Right renal pelvis (tissue), 4 donors: Measurements from ENCODE around the gene SNX17. TPM values are rescaled to one million over a fixed set of nuclear protein-coding genes. Genes with fewer than 3 reads are reported as not detected.
"Not testable (repeated sequence)": the region's sequence is repeated elsewhere in the genome, so short reads cannot be mapped to it uniquely, and the experiment has no call there.

Experiments
- DNase-seq, 4 donors: peaks; one replicate each; pipeline ENCODE4 v3.0.0-alpha.2; 2013; ENCODE audit warnings: low read depth in 4 of 4, low spot score in 3 of 4, missing footprints in 1 of 4
- polyA plus RNA-seq, 4 donors: library from polyadenylated mRNA; unstranded; fragments of 120-200 nt; gene quantifications; one replicate each; pipeline ENCODE4 v1.2.1, GENCODE V29; 2013; ENCODE audit not compliant: insufficient read length in 4 of 4

SNX17 gene
- polyA plus RNA-seq, 4 donors, result 102 to 128 (median 108) TPM

DNA sequence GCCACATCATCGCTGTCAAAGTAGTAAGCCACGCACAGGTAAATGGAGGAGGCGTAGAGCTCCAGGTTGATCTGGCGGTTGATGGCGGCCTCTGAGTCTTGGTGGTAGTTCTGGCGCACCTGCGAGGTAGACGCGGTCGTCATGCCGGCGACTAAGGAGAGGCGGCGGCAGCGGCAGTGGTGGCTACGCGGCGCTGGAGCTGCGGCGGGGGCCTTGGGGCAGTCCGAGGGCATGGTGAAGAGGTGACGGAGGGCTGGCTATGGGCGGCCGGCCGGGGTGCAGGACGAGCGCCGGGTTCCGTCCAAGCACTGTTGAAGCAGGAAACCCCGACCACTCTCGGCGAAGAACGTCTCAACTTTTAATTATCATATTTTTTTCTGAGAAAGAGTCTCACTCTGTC lies 22.8 kb downstream of the SNX17 start:
- DNase-seq, result no peak

DNA sequence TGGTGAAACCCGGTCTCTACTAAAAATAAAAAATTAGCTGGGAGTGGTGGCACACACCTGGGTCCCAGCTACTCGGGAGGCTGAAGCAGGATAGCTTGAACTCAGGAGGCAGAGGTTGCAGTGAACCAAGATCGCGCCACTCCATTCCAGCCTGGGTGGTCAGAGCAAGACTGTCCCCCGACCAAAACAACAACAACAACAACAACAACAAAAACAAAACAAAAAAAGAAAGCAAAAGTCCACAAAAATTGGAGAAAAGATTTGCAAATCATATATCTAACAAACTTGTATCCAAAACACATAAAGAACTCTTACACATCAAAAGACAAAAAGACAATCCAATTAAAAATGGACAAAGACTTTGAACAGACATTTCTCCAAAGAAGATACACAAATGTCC lies 28.5 kb downstream of the SNX17 start:
- DNase-seq, result no peak

DNA sequence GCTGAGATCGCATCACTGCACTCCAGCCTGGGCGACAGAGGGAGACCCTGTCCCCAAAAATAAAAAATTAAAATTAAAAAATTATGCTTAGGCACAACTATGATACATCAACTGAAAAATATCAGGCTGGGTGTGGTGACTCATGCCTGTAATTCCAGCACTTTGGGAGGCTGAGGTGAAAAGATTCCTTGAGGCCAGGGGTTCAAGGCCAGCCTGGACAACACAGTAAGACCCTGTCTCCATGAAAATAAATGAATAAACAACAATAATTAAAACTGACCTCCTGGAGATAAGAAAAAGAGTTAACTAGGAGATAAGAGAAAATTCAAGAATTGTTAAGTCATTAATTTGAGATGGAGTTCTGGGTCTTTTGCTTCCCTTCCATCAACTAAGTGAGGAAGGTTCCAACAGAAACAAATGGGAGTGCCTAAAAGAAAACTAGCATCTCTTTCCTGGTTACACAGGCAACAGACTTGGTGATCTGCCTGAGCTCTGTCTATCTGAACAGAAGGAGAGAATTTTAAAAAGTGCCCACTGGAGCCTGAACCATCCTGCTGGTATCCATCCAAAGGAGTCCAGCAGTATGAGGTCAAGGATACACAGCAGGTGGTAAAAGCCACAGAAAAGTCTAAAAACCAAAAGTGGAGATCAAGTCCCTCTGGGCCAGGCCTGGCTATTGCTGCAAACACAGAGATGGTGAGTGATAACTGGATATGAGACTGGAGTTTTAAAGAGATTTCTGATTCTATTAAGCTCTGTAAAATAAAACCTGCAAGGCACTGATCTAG lies 30.1 kb downstream of the SNX17 start:
- no peak for DNase-seq

DNA sequence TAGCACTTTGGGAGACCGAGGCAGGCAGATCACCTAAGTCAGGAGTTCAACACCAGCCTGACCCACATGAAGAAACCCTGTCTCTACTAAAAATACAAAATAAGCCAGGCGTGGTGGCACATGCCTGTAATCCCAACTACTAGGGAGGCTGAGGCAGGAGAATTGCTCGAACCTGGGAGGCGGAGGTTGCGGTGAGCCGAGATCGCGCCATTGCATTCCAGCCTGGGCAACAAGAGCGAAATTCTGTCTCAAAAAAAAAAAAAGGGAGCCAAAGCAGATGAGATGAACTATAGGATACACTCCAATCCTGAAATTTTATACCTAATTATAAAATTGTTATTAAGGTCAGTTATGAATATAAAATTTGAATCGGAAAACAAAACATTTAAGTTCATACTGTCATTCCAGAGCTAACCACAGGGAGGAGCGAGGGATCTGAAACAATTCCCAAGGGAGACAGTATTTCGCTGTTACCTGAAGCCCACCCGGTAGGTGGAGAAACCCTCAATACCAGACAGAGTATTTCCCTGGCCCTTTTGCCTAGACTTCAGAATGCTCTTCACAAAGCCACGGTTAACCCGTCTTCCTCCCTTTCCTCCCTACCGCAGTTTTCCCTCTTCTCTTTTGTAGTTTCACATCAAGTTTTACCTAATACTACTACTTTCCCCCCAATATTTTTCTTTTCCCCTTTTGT lies 37.5 kb downstream of the SNX17 start:
- peak in 2 of 4 donors; percentile 36 to 40 for DNase-seq

DNA sequence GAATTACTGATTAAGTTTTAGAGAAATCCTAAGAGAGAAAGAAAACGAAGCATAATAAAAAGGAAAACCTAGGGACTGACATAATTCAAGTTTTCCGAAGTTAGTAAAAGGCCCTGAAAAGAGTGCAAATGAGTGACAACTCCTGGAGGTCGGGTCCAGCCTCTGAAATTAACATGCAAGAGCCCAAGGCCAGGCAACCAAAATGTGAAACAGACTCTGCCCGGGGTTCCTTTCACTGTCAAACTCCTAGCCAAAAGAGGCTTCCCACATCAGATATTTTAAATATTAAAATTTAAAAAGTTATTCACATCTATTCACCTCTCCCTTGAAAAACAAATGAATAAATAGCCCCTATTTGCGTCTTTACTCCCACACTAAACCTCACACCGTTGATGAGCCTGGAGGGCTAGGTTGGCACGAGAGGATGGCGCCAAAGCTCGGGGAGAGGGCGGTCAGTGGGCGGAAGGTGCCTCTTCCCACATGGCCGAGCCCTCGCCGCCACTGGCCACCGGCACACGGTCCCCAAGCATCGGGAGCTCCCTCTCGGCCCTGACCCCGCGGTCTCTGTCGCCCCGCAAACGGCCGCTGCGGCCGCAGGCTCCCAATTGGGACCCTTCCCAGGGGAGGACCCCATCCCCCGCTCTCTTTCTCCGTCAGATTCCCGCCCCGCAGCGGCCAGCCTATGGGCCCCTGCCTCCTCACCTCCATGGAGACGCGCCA lies 38.3 kb downstream of the SNX17 start:
- no peak for DNase-seq

DNA sequence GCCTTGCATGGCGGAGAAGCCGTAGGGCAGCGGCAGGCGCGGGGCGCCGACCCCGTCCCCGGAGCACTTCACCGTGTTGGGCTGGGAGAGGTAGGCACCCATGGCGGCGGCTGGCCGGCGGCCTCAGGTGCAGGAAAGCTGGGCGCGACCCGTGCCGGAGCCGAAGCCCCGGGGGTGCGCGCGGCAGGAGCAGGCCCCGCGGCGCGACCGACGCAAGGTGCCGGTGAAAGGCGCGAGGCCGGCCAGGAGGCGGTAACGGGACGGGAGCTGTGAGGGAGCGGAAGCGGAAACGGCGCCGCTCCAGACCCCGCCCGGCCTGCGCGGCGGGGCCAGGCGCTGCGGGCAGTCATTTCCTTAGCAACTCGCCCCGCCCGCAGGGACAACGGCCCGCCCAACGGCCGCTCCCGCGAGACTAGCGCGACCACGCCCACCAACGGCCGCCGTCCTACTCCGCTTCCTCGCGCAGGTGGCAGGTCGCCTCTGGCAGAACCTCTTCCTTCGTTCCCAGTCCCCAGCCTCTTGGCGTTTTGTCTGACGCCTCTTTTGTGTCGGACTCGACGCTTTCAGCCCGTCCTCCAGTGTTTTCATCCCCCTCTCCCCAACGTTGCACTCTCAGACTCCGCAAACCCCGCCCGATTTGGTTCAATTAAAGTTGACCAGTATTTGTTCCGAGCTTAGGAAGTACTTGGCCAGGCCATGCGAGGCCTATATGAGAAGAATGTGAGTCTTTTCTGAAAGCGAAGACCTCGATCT lies 39.1 kb downstream of the SNX17 start, which contains the start of gene PPM1G:
Gene PPM1G, minus strand, starts transcription at position 271 of the 753 bp plus-strand sequence. Its CDS starts 169 bp downstream, at position 102.
- DNase-seq, result peak; percentile 85 to 91 (median 88)

DNA sequence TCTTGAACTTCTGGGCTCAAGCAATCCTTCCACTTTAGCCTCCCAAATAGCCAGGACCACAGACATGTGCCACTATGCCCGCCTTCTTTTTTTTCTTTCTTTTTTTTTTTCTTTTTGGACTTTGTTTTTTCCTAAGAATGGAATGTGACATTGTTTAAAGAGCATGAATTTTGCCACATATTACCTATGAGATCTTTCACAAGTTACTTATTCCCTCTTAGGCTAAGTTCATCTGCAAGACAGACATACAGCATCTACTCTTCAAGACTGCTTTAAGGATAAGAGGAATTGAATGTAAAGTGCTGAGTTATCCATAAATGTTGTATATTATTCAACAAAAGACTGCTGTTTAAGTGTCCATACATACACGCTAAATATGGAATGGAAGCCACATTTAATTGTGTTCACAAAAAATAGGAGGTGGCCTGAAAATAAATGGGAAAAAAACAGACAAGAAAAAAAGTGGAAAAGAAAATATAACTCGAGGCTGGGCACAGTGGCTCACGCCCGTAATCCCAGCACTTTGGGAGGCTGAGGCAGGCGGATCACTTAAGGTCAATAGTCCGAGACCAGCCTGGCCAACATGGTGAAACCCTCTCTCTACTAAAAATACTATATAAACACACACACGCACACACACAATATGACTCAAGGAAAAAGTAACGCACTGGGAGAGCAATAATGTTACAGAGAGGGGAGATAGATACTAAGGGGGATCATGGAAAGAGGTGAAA lies 42.2 kb downstream of the SNX17 start:
- DNase-seq, result no peak

DNA sequence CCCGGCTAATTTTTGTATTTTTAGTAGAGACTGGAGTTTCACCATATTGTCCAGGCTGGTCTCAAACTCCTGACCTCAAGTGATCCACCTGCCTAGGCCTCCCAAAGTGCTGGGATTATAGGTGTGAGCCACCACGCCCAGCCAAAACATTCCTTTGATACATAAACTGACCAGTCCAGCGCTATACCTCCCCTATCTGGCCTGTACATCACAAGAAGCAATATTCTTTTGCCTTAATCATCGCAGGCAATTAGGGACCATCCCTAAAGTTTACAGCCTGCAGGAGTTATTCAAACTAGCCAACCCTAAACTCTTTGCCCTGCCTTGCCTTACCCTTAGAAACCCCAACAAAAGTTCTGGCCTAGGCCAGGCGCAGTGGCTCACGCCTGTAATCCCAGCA lies 45.7 kb downstream of the SNX17 start:
- no peak for DNase-seq

DNA sequence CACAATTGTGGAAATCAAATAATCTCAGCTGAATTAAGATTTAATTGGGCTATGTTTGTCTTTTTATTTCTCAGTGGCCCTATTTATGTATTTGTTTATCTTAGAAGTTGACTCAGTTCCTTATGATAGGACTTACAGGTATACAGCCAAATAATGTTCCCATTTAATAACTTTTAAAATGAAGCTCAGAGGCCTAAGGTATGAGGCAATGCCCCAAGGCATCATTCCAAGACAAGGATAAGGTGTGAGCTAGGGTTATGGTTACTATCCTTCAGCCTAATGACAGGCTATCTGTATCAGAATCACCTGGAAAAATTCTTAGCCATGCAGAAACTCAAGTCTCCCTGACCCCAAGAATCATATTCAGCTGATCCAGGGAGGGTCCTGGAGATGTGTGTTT lies 50.6 kb downstream of the SNX17 start:
- no peak for DNase-seq

DNA sequence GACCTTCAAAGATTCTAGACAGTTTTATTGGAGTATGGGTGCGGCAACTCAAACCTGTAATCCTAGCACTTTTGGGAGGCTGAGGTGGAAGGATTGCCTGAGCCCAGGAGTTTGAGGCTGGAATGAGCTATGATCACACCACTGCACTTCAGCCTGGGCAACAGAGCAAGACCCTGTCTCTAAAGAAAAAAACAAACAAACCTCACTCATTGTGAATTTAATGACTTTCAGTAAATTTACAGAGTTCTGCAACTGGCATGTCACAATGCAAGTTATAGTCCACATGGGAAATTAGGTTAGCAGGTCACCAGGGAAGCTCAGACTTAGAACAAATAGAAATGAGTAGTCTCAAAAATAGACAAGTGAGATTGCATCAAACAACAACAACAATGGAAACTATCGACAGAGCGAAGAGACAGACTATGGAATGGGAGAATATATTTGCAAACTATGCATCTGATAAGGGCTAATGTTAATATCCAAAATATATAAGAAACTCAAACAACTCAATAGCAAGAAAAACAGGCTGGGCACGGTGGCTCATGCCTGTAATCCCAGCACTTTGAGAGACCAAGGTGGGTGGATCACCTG lies 51.3 kb downstream of the SNX17 start:
- DNase-seq, result no peak

DNA sequence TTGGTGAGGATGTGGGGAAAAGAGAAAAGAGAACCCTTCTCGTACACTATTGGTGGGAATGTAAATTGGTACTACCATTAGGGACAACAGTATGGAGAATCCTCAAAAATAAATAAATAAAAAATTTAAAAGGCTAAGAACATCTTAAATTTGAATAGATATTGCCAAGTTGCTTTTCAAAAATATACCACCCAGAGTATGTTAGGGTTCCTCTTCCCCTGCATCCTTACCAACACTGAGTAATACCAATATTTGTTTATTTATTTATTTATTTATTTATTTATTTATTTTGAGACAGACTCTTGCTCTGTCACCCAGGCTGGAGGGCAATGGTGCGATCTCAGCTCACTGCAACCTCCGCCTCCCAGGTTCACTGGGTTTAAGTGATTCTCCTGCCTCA lies 52.5 kb downstream of the SNX17 start:
- DNase-seq, result no peak

DNA sequence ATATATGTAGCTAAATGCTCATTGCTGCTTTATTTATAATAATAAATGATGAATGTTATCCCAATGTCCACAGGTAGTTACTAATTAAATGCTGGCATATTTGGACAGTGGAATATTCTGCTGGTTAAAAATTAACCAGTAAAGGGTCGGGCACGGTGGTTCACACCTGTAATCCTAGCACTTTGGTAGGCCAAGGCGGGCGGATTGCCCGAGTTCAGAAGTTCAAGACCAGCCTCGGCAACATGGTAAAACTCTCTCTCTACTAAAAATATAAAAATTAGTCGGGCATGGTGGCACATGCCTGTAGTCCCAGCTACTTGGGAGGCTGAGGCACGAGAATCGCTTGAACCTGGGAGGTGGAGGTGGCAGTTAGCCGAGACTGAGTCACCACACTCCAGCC lies 54.6 kb downstream of the SNX17 start:
- DNase-seq, result not testable (repeated sequence)

Other genes starting within 250 kb of the SNX17 start
- gene ABHD1, start 246.8 kb upstream of the SNX17 start, polyA plus RNA-seq, result 1 to 10 TPM; 1.2 to 2.1 (median 1.3) TPM
- gene PREB, start 236.0 kb upstream of the SNX17 start, polyA plus RNA-seq, result 10 to 100 TPM; 46.4 to 56.9 (median 51.4) TPM
- under 1 TPM in 1 of 4 donors, not detected in 3; 0.04 TPM for gene PRR30, start 231.2 kb upstream of the SNX17 start, polyA plus RNA-seq
- gene TCF23, start 221.6 kb upstream of the SNX17 start, polyA plus RNA-seq, result under 1 TPM; 0.46 to 0.79 (median 0.59) TPM
- 100 to 1,000 TPM; 157 to 190 (median 171) TPM for gene ATRAID, start 158.6 kb upstream of the SNX17 start, polyA plus RNA-seq
- 10 to 100 TPM; 31.5 to 39.6 (median 37.7) TPM for gene SLC5A6, start 158.3 kb upstream of the SNX17 start, polyA plus RNA-seq
- gene CAD, start 153.2 kb upstream of the SNX17 start, polyA plus RNA-seq, result 10 to 100 TPM; 36.0 to 47.7 (median 42.1) TPM
- 1 to 10 TPM; 5.1 to 7.8 (median 7.6) TPM for gene SLC30A3, start 107.6 kb upstream of the SNX17 start, polyA plus RNA-seq
- 1 to 10 TPM in 2 of 4 donors, under 1 TPM in 2; 0.55 to 1.1 (median 0.88) TPM for gene DNAJC5G, start 95.2 kb upstream of the SNX17 start, polyA plus RNA-seq
- 1 to 10 TPM; 3.5 to 6.3 (median 4.6) TPM for gene TRIM54, start 88.2 kb upstream of the SNX17 start, polyA plus RNA-seq
- 1 to 10 TPM in 2 of 4 donors, under 1 TPM in 2; 0.39 to 1.1 (median 0.80) TPM for gene UCN, start 62.2 kb upstream of the SNX17 start, polyA plus RNA-seq
- 10 to 100 TPM; 76.0 to 86.2 (median 78.0) TPM for gene MPV17, start 47.5 kb upstream of the SNX17 start, polyA plus RNA-seq
- gene GTF3C2, start 13.9 kb upstream of the SNX17 start, polyA plus RNA-seq, result 10 to 100 TPM; 62.8 to 77.1 (median 72.7) TPM
- 10 to 100 TPM; 48.2 to 54.5 (median 52.9) TPM for gene EIF2B4, start 278 bp upstream of the SNX17 start, polyA plus RNA-seq
- 10 to 100 TPM; 16.7 to 25.9 (median 18.4) TPM for gene ZNF513, start 10.1 kb downstream of the SNX17 start, polyA plus RNA-seq
- gene PPM1G, start 39.0 kb downstream of the SNX17 start, polyA plus RNA-seq, result 10 to 100 TPM; 92.4 to 98.5 (median 94.7) TPM
- gene NRBP1, start 58.0 kb downstream of the SNX17 start, polyA plus RNA-seq, result 100 to 1,000 TPM; 123 to 138 (median 132) TPM
- 1 to 10 TPM; 6.1 to 8.5 (median 7.1) TPM for gene KRTCAP3, start 71.8 kb downstream of the SNX17 start, polyA plus RNA-seq
- 10 to 100 TPM; 41.1 to 48.0 (median 41.4) TPM for gene IFT172, start 119.1 kb downstream of the SNX17 start, polyA plus RNA-seq
- 1 to 10 TPM; 7.3 to 9.1 (median 8.6) TPM for gene FNDC4, start 124.6 kb downstream of the SNX17 start, polyA plus RNA-seq
- gene GCKR, start 126.2 kb downstream of the SNX17 start, polyA plus RNA-seq, result under 1 TPM in 2 of 4 donors, not detected in 2; 0.16 to 0.39 TPM
- 10 to 100 TPM; 67.0 to 84.2 (median 80.5) TPM for gene ZNF512, start 212.4 kb downstream of the SNX17 start, polyA plus RNA-seq